ENCODE data around the gene KRTAP12-1. TPM values are rescaled to one million over a fixed set of nuclear protein-coding genes. Genes with fewer than 3 reads are reported as not detected.

KRTAP12-1 gene
- total and polyA plus RNA-seq, 2 of the 8 experiments (the other 6 are each of a cell fraction or from before 2014, with no cell fraction given), result 0.50 to 0.73 TPM

DNA sequence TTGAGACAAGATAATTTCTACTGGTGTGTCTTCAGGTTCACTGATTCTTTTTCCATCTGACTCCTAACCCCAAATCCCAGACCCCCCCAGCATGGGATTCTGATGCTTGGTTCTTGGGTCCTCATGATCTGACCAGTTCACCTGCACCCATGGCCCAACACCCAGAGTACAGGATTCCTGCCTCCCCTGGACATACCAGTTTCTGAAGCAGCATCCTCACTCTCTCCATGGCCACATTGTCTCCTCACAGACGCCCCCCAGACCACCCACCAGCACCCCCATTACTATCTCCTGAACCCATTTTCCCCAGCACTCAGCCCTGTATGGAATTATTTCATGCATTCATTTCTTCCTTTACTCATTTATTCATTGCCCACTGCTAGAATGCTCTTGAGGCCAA lies 25.1 kb downstream of the KRTAP12-1 start (continued):
- no peak for TF ChIP-seq TBP (IDR thresholded peaks at IDR 0.05; ENCODE audit: low read depth, low read length)
- no peak for TF ChIP-seq CEBPB (IDR thresholded peaks at IDR 0.05; ENCODE audit: low read depth, low read length)

Measured in H1 (cell line).